Breast epithelium (tissue), 4 donors: ENCODE data around the gene SESN1. TPM values are rescaled to one million over a fixed set of nuclear protein-coding genes. Genes with fewer than 3 reads are reported as not detected.

Experiments
- DNase-seq, 2 donors: peaks; one replicate each; pipeline ENCODE4 v3.0.0-alpha.2; 2019; ENCODE audit warnings: low spot score in 2 of 2
- H3K27ac ChIP-seq, 2 donors: fragments of 200-600 bp; sonication (generic) in 1 of 2; one replicate each; pipeline ENCODE4 v1.5.1; 2016 to 2019; ENCODE audit warnings: mild to moderate bottlenecking in 1 of 2
- H3K27me3 ChIP-seq, 2 donors: fragments of 200-600 bp; sonication (generic) in 1 of 2; one replicate each; pipeline versions ENCODE4 v1.5.1 to v1.6.0; 2017 to 2019; ENCODE audit warnings: control low read depth in 1 of 2, mild to moderate bottlenecking in 1 of 2
- H3K36me3 ChIP-seq: fragments of 200-600 bp; one replicate; pipeline ENCODE4 v1.5.1; 2019
- H3K4me1 ChIP-seq, 2 donors: fragments of 200-600 bp; sonication (generic); one replicate each; pipeline ENCODE4 v1.5.1; 2016 to 2019; ENCODE audit warnings: control low read depth in 1 of 2
- H3K4me3 ChIP-seq, 3 donors: fragments of 200-600 bp; sonication (generic); 1 replicate in 2 of 3; 2 replicates in 1 of 3; pipeline ENCODE4 v1.5.1; 2016 to 2019; ENCODE audit warnings: mild to moderate bottlenecking in 3 of 3, moderate library complexity in 2 of 3
- H3K9me3 ChIP-seq, 2 donors: fragments of 200-600 bp; sonication (generic) in 1 of 2; one replicate each; pipeline ENCODE4 v1.5.1; 2016 to 2019; ENCODE audit warnings: control low read depth in 1 of 2
- POLR2A ChIP-seq: fragments of 450-650 bp; IDR thresholded peaks from one replicate; pipeline ENCODE4 v1.6.1; 2016; ENCODE audit warnings: antibody characterized with exemption, mild to moderate bottlenecking, moderate library complexity
- POLR2AphosphoS5 ChIP-seq, 3 donors: sonication (generic); formaldehyde crosslinking; IDR thresholded peaks; one replicate each; pipeline ENCODE4 v1.6.1; 2017; ENCODE audit warnings: antibody characterized with exemption in 3 of 3
- intact Hi-C: fragments of 100-400 bp; cut with DNase I; formaldehyde crosslinking; loops from one replicate; pipeline ENCODE4 v1.15.1; 2023; ENCODE audit warnings: low total_unique reads
- total RNA-seq, 3 donors: library from RNA; depleted of rRNA; stranded (reverse); fragments of >200 nt; gene quantifications; one replicate each; pipeline ENCODE4 v1.1.0, GENCODE V29; 2016
- TF ChIP-seq, protein P1 (sequence below), 3 donors: fragments of 450-650 bp; IDR thresholded peaks; one replicate each; pipeline ENCODE4 v1.5.1; 2016 to 2017; ENCODE audit warnings: antibody characterized with exemption in 3 of 3, mild to moderate bottlenecking in 3 of 3, moderate library complexity in 3 of 3

SESN1 gene
- total RNA-seq, 3 donors from 2014 or later = 70.8 to 141 (median 108) TPM

DNA sequence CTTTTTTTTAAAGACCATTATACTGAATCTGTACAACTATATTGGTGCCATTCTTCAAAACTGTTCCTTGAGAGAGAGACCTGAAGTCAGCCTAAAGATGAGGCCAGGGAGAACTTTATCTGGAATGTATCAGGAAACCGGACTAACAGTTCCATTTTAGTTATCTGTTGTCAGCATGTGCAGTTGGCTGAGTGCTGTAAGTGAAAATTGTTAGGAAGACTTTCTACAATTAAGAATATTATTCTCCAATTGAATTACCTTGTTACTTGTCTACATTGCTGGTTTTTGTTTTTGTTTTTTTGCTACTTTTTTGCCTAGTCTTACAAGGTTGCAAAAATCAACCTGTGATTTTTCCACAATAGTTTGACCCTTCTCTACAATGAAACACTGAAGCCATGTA, 8.1 kb upstream of the SESN1 start:
- DNase-seq = no peak
- no peaks in the 10 kb centered on the region for H3K27me3 ChIP-seq
- no peaks in the 10 kb centered on the region for H3K9me3 ChIP-seq
- no peak overlapping the region for H3K4me3 ChIP-seq
- H3K27ac ChIP-seq = no peak overlapping the region
- intact Hi-C loops = no loop called here
- H3K36me3 ChIP-seq = no peaks in the 10 kb centered on the region
- H3K4me1 ChIP-seq = no peaks in the 10 kb centered on the region
- TF ChIP-seq POLR2AphosphoS5 (IDR thresholded peaks at IDR 0.05) (no peak), POLR2A (no peak)
- TF ChIP-seq, protein P1, sequence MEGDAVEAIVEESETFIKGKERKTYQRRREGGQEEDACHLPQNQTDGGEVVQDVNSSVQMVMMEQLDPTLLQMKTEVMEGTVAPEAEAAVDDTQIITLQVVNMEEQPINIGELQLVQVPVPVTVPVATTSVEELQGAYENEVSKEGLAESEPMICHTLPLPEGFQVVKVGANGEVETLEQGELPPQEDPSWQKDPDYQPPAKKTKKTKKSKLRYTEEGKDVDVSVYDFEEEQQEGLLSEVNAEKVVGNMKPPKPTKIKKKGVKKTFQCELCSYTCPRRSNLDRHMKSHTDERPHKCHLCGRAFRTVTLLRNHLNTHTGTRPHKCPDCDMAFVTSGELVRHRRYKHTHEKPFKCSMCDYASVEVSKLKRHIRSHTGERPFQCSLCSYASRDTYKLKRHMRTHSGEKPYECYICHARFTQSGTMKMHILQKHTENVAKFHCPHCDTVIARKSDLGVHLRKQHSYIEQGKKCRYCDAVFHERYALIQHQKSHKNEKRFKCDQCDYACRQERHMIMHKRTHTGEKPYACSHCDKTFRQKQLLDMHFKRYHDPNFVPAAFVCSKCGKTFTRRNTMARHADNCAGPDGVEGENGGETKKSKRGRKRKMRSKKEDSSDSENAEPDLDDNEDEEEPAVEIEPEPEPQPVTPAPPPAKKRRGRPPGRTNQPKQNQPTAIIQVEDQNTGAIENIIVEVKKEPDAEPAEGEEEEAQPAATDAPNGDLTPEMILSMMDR (IDR thresholded peaks at IDR 0.05) = no peak

DNA sequence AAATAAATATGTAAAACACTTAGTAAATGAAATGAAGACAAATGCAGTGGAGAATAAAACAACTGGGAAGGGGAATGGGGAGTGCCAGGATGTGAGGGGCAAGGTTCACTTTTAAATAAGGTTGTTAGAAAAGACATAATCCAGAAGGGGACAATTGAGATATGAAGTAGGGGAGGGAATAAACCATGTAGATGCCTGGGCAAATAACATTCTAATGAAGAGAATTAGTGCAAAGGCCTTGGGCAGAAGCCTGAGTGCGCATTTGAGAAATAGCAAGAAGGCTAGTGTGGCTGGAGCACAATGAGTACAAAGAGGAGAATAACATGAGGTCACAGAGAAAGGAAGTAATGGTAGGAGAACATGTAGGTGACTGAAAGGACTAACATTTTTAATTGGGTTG, 3.0 kb upstream of the SESN1 start:
- no peak for DNase-seq
- H3K4me1 ChIP-seq = peaks cover 0 to under 1% of the 10 kb centered on the region in 2 donors
- no peaks in the 10 kb centered on the region for H3K36me3 ChIP-seq
- H3K4me3 ChIP-seq = no peak overlapping the region
- TF ChIP-seq POLR2AphosphoS5 (IDR thresholded peaks at IDR 0.05) = no peak
- TF ChIP-seq, protein P1 (IDR thresholded peaks at IDR 0.05) = no peak
- no peak for TF ChIP-seq POLR2A
- H3K27ac ChIP-seq = no peak overlapping the region
- no peaks in the 10 kb centered on the region for H3K27me3 ChIP-seq
- intact Hi-C loops = no loop called here
- no peaks in the 10 kb centered on the region for H3K9me3 ChIP-seq

DNA sequence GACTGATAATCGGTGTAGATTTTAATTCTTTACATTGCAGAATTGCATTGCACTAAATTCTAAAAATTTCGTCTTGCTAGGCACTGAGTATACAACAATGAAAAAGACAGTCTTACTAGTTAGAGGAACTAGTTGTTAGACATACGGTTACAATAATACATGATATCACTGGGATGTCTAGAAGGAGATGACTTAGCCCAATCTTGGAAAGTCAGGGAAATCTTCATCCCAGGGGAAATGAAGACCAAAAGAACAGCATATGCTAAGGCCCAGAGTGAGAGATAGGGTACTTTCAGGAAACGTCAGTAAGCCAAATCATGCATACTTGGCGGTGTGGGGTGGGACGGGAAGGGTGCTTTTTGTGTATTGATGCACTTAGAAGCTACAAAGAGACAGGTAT, 1.6 kb upstream of the SESN1 start:
- Histone ChIP-seq H3K9me3 (no peaks in the 10 kb centered on the region), H3K4me3 (peak overlapping the region; percentile 66 to 78 (median 73)), H3K4me1 (peaks cover 0 to 6% of the 10 kb centered on the region in 2 donors), H3K36me3 (no peaks in the 10 kb centered on the region), H3K27me3 (no peaks in the 10 kb centered on the region), H3K27ac (no peak overlapping the region)
- TF ChIP-seq, protein P1 (IDR thresholded peaks at IDR 0.05) = no peak
- no peak for TF ChIP-seq POLR2A
- TF ChIP-seq POLR2AphosphoS5 (IDR thresholded peaks at IDR 0.05) = no peak
- intact Hi-C loops = no loop called here
- DNase-seq = no peak

DNA sequence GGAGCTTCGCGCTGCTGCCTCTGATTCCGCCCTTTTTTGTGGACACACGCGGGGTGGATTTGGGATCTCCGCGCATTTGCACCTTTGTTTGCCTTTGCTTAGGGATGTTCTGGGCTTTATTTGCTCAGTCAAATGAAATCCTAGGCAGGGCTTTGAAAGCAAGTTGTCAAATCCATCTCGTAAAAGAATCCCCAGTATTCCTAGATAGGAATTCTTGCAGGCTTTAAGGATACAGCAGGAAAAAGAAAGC, 1.1 kb upstream of the SESN1 start:
- peak overlapping the region; percentile 66 to 78 (median 73) for H3K4me3 ChIP-seq
- H3K27ac ChIP-seq = peak overlapping the region; percentile 97 to 98
- no peaks in the 10 kb centered on the region for H3K9me3 ChIP-seq
- H3K36me3 ChIP-seq = no peaks in the 10 kb centered on the region
- no peak for DNase-seq
- TF ChIP-seq, protein P1 (IDR thresholded peaks at IDR 0.05) = no peak
- no peak for TF ChIP-seq POLR2A
- H3K27me3 ChIP-seq = no peaks in the 10 kb centered on the region
- H3K4me1 ChIP-seq = peaks cover 0 to 6% of the 10 kb centered on the region in 2 donors
- intact Hi-C loops = no loop called here

DNA sequence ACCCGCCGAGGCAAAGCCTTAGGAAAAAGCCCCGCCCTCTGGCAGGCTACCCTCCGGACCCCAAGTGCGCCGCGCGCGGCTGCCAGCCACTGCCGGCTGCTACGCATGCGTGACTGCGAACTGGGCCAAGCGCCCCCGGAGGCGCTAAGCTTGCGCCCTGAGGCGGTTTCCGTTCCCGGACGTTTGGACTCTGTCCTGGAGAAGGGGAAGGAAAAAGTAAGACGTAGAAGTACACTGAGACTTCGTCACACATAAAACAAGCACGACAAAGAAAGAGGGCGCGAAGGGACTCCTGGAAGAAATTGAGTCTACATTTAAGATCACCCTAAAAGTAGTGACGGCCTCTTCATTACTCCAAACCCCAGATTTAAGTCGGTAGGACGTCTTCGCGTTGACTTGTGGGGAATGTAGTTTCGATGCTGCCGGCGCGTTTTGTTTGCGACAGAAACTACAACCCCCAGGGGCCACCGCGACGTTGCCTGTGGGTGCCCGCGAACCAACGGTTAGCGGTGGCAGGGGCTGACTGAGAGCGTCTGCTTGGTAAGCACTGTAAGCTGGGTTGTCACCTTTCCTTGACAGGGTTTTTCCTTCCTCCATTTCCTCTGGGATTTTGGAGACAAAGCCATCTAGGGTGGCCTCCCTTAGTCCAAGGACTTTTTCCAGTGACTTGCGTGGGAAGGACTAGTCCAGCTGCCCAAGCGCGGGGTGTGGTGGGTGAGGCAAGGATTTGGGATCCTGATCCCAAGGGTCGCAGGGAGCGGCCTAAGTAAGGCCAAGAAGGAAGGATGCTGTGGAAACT, 589 bp upstream of the SESN1 start, which contains the start of gene CEP57L1:
TSS of gene CEP57L1 (plus strand) at position 472 of the 799 bp plus-strand sequence. CDS start 49,715 bp downstream, outside the sequence.
- peak within 1 kb of the TSS; percentile 66 to 78 (median 73) for H3K4me3 ChIP-seq
- peak within 1 kb of the TSS; percentile 97 to 98 for H3K27ac ChIP-seq
- peak; percentile 93 for DNase-seq
- peaks cover 0 to 6% of the 10 kb centered on the region in 2 donors for H3K4me1 ChIP-seq
- H3K36me3 ChIP-seq = no peaks in the 10 kb centered on the region
- no peaks in the 10 kb centered on the region for H3K27me3 ChIP-seq
- TF ChIP-seq, protein P1 (IDR thresholded peaks at IDR 0.05) = peak in 1 of 3 donors; percentile 20
- peak; percentile 57 to 85 (median 73) for TF ChIP-seq POLR2AphosphoS5 (IDR thresholded peaks at IDR 0.05)
- TF ChIP-seq POLR2A = peak; percentile 62
- H3K9me3 ChIP-seq = no peaks in the 10 kb centered on the region
- intact Hi-C loops = no loop called here
